A673 (cell line): ENCODE results near the gene KCNJ10. TPM values are rescaled to one million over a fixed set of nuclear protein-coding genes. Genes with fewer than 3 reads are reported as not detected.

Source experiments
- BruUV-seq: library from RNA; stranded (reverse); fragments of 400-500 nt; replicated peaks from 2 replicates; lab custom pipeline; 2021; lab: Mats Ljungman, UMichigan
- CTCF ChIA-PET: fragments of 300-600 bp; sonication (Branson Sonifier 250); formaldehyde crosslinking; loops from one replicate; lab custom pipeline; 2022; ENCODE audit warnings: antibody characterized with exemption; lab: Charles Lee
- POLR2A ChIA-PET: fragments of 300-600 bp; sonication (Branson Sonifier 250); formaldehyde crosslinking; loops from one replicate; lab custom pipeline; 2022; ENCODE audit warnings: antibody characterized with exemption; ENCODE audit not compliant: low non-redundant PET; lab: Charles Lee
- DNase-seq: peaks from one replicate; pipeline ENCODE4 v3.0.0-alpha.2; 2015; ENCODE audit warnings: low spot score
- H3K27ac ChIP-seq: fragments of 200-600 bp; sonication (generic); 2 replicates; pipeline ENCODE4 v1.5.1; 2016; ENCODE audit warnings: mixed run types, low read depth, mild to moderate bottlenecking, mixed read lengths, antibody characterized with exemption, low read length; ENCODE audit not compliant: poor library complexity, severe bottlenecking
- H3K27me3 ChIP-seq: fragments of 200-600 bp; sonication (generic); replicated peaks from 2 replicates; pipeline ENCODE4 v1.6.1; 2017; ENCODE audit warnings: mixed run types, low read depth, mild to moderate bottlenecking, mixed read lengths, antibody characterized with exemption, low read length; ENCODE audit not compliant: insufficient read depth, poor library complexity
- H3K36me3 ChIP-seq: fragments of 200-600 bp; sonication (generic); 2 replicates; pipeline ENCODE4 v1.6.1; 2016; ENCODE audit warnings: mixed run types, mild to moderate bottlenecking, mixed read lengths, antibody characterized with exemption, low read length; ENCODE audit not compliant: insufficient read depth, poor library complexity, severe bottlenecking
- H3K4me1 ChIP-seq: fragments of 200-600 bp; sonication (generic); 2 replicates; pipeline ENCODE4 v1.6.1; 2017; ENCODE audit warnings: mixed run types, mild to moderate bottlenecking, mixed read lengths, antibody characterized with exemption, low read length; ENCODE audit not compliant: insufficient read depth, poor library complexity, severe bottlenecking
- H3K4me3 ChIP-seq: fragments of 200-600 bp; sonication (generic); 2 replicates; pipeline ENCODE4 v1.5.1; 2016; ENCODE audit warnings: low read depth, mixed run types, mild to moderate bottlenecking, mixed read lengths, low read length; ENCODE audit not compliant: poor library complexity, severe bottlenecking
- H3K9me3 ChIP-seq: fragments of 200-600 bp; sonication (generic); 2 replicates; pipeline ENCODE4 v1.6.1; 2016; ENCODE audit warnings: mixed run types, low read depth, mild to moderate bottlenecking, mixed read lengths, antibody characterized with exemption, low read length; ENCODE audit not compliant: poor library complexity, severe bottlenecking
- EZH2 ChIP-seq: fragments of 200-600 bp; sonication (generic); IDR thresholded peaks from 2 replicates; pipeline ENCODE4 v1.6.1; 2017; ENCODE audit warnings: borderline replicate concordance, low read depth, mild to moderate bottlenecking, mixed read lengths, antibody characterized with exemption, low read length; ENCODE audit not compliant: poor library complexity, severe bottlenecking
- intact Hi-C: fragments of 100-400 bp; cut with micrococcal nuclease; formaldehyde crosslinking; loops from one replicate; pipeline ENCODE4 v1.10.0; 2022; ENCODE audit not compliant: unreplicated experiment
- total RNA-seq: library from RNA; stranded (reverse); gene quantifications from 2 replicates; pipeline ENCODE4 v1.2.3, GENCODE V29; 2021
- TF ChIP-seq, protein P1 (sequence below): fragments of 300-800, 200-600 bp; sonication (generic); conservative IDR thresholded peaks from 2 replicates; pipeline ENCODE4 v1.5.1; 2017; ENCODE audit warnings: low read depth, mild to moderate bottlenecking, antibody characterized with exemption, low read length, moderate library complexity, mixed read lengths

The KCNJ10 gene
- total RNA-seq, 1 experiment from 2014 or later: not detected

GRCh38 chr1:159949981-159950381, 120.0 kb downstream of the KCNJ10 start:
- Histone ChIP-seq H3K9me3 (no peaks in the 10 kb centered on the region), H3K4me3 (no peak overlapping the region), H3K27me3 (peaks cover 27% of the 10 kb centered on the region), H3K27ac (no peak overlapping the region), H3K36me3 (no peaks in the 10 kb centered on the region), H3K4me1 (peaks cover 1% of the 10 kb centered on the region)
- no peak for TF ChIP-seq EZH2
- TF ChIP-seq, protein P1, sequence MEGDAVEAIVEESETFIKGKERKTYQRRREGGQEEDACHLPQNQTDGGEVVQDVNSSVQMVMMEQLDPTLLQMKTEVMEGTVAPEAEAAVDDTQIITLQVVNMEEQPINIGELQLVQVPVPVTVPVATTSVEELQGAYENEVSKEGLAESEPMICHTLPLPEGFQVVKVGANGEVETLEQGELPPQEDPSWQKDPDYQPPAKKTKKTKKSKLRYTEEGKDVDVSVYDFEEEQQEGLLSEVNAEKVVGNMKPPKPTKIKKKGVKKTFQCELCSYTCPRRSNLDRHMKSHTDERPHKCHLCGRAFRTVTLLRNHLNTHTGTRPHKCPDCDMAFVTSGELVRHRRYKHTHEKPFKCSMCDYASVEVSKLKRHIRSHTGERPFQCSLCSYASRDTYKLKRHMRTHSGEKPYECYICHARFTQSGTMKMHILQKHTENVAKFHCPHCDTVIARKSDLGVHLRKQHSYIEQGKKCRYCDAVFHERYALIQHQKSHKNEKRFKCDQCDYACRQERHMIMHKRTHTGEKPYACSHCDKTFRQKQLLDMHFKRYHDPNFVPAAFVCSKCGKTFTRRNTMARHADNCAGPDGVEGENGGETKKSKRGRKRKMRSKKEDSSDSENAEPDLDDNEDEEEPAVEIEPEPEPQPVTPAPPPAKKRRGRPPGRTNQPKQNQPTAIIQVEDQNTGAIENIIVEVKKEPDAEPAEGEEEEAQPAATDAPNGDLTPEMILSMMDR: no peak
- CTCF ChIA-PET: no interaction called here
- DNase-seq: no peak
- POLR2A ChIA-PET: no interaction called here
- intact Hi-C loops: no loop called here
- no TSS peak for BruUV-seq

- ChIA-PET CTCF (no interaction called here), POLR2A (no interaction called here)
- H3K4me1 ChIP-seq: peaks cover 6% of the 10 kb centered on the region
- BruUV-seq: no TSS peak
- TF ChIP-seq, protein P1: no peak
- no peak for TF ChIP-seq EZH2
- no peak for DNase-seq
- intact Hi-C loops: no loop called here
- H3K36me3 ChIP-seq: no peaks in the 10 kb centered on the region
- H3K4me3 ChIP-seq: no peak overlapping the region
- H3K9me3 ChIP-seq: no peaks in the 10 kb centered on the region
- no peak overlapping the region for H3K27ac ChIP-seq
- H3K27me3 ChIP-seq: peaks cover 27% of the 10 kb centered on the region
Observed at GRCh38 chr1:159949123-159949522, 120.8 kb downstream of the KCNJ10 start.

Other genes starting within 250 kb of the KCNJ10 start
- gene SLAMF8, start 243.3 kb downstream of the KCNJ10 start, total RNA-seq: not detected in 2 replicates
- gene VSIG8, start 207.5 kb downstream of the KCNJ10 start, total RNA-seq: not detected in 2 replicates
- 1.5 and 3.6 TPM in 2 replicates for gene CFAP45, start 170.0 kb downstream of the KCNJ10 start, total RNA-seq
- gene TAGLN2, start 144.7 kb downstream of the KCNJ10 start, total RNA-seq: 155 and 198 TPM in 2 replicates
- gene IGSF9, start 124.5 kb downstream of the KCNJ10 start, total RNA-seq: 6.5 and 7.1 TPM in 2 replicates
- gene SLAMF9, start 115.9 kb downstream of the KCNJ10 start, total RNA-seq: not detected in 2 replicates
- gene PIGM, start 38.2 kb downstream of the KCNJ10 start, total RNA-seq: 4.6 and 5.3 TPM in 2 replicates
- gene KCNJ9, start 11.4 kb upstream of the KCNJ10 start, total RNA-seq: not detected in 2 replicates
- gene IGSF8, start 28.5 kb upstream of the KCNJ10 start, total RNA-seq: 14.0 and 18.1 TPM in 2 replicates
- gene ATP1A2, start 45.6 kb upstream of the KCNJ10 start, total RNA-seq: not detected in 2 replicates
- gene ATP1A4, start 81.4 kb upstream of the KCNJ10 start, total RNA-seq: not detected in 2 replicates
- not detected in 2 replicates for gene CASQ1, start 120.4 kb upstream of the KCNJ10 start, total RNA-seq
- gene PEA15, start 135.2 kb upstream of the KCNJ10 start, total RNA-seq: 69.6 and 87.7 TPM in 2 replicates
- gene DCAF8, start 192.4 kb upstream of the KCNJ10 start, total RNA-seq: 108 and 115 TPM in 2 replicates
- gene PEX19, start 215.0 kb upstream of the KCNJ10 start, total RNA-seq: 67.0 and 69.1 TPM in 2 replicates